ENCODE measurements around the gene SERPINF2.
"Not testable (repeated sequence)": the region's sequence is repeated elsewhere in the genome, so short reads cannot be mapped to it uniquely, and the experiment has no call there.

Gene SERPINF2

DNA sequence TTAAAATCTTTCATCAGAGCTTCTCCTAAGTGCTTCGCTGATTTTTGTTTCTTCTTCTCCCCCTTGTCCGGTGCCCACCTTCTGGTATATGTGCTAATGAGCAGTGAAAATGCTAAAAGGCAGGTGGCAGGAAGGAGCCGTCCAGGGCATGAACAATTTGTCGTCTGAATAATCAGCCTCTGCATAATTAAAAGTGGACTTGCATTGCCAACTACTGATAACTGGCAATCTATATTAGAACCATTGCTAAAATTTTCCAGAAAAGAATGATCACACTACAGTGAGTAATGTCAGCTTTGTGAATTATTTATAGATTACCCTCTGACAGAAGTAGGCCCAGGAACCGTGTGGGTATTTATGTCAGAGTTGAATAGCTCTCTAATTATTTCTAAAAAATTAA is 47.3 kb downstream of the SERPINF2 start:
- TF ChIP-seq, protein P1, sequence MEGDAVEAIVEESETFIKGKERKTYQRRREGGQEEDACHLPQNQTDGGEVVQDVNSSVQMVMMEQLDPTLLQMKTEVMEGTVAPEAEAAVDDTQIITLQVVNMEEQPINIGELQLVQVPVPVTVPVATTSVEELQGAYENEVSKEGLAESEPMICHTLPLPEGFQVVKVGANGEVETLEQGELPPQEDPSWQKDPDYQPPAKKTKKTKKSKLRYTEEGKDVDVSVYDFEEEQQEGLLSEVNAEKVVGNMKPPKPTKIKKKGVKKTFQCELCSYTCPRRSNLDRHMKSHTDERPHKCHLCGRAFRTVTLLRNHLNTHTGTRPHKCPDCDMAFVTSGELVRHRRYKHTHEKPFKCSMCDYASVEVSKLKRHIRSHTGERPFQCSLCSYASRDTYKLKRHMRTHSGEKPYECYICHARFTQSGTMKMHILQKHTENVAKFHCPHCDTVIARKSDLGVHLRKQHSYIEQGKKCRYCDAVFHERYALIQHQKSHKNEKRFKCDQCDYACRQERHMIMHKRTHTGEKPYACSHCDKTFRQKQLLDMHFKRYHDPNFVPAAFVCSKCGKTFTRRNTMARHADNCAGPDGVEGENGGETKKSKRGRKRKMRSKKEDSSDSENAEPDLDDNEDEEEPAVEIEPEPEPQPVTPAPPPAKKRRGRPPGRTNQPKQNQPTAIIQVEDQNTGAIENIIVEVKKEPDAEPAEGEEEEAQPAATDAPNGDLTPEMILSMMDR (IDR thresholded peaks at IDR 0.05), result no peak
- no peak for TF ChIP-seq ZFX (IDR thresholded peaks at IDR 0.05; ENCODE audit: borderline replicate concordance)
- no peak overlapping the region for H3K27ac ChIP-seq

DNA sequence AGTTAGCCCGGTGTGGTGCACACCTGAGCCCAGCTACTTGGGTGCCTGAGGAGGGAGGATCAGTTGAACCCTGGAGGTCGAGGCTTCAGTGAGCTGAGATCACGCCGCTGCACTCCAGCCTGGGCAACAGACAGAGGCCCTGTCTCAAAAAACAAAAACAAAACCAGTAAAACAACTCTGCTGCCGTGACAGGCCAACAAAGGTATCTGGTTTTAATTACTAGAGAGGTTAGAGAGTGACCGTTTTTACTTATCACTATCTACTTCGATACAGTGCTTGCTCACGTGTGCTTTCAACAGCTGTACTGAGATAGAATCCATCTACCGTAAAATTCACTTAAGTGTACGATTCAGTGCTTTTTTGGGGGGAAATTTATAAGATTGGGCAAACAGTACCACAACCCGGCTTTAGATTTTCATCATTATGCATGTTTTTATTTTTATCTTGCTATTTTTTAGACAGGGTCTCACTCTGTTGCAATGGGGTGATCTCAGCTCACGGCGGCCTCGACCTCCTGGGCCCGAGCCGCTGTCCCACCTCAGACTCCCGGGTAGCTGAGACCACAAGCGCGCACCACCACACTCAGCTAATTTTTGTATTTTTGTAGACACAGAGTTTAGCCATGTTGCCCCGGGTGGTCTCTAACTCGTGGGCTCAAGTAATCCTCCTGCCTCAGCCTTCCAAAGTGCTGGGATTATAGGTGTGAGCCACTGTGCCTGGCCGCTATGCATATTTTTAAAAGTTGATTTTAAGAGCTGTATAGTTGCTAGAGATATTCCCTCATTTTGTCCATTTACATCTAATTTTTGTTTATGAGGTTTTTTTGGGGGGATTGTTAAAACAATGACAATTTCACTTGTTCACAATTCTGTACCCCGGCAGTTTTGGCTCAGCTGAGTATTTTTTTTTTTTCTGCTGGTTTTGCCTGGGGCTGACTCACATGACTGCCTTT is 50.1 kb downstream of the SERPINF2 start:
- TF ChIP-seq, protein P1 (IDR thresholded peaks at IDR 0.05), result no peak
- TF ChIP-seq ZFX (IDR thresholded peaks at IDR 0.05; ENCODE audit: borderline replicate concordance), result no peak
- H3K27ac ChIP-seq, result no peak overlapping the region

DNA sequence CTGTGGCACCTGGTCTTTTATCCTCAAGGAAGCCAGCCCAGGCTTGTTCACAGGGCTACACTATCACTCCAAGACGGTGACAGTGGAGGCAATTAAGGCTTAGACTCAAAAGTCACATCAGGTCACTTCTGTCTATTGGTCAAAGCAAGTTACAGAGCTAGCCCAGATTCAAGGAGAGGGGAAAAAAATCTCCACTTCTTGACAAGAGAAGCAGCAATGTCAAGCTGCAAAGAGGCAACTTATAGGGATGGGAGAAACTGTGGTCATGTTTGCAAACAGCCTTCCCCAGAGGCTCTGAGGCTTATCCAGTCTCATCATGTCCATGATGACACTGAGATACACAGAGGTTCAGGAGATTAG is 50.8 kb downstream of the SERPINF2 start:
- H3K27ac ChIP-seq, result no peak overlapping the region
- TF ChIP-seq, protein P1 (IDR thresholded peaks at IDR 0.05), result no peak
- TF ChIP-seq ZFX (IDR thresholded peaks at IDR 0.05; ENCODE audit: borderline replicate concordance), result no peak

DNA sequence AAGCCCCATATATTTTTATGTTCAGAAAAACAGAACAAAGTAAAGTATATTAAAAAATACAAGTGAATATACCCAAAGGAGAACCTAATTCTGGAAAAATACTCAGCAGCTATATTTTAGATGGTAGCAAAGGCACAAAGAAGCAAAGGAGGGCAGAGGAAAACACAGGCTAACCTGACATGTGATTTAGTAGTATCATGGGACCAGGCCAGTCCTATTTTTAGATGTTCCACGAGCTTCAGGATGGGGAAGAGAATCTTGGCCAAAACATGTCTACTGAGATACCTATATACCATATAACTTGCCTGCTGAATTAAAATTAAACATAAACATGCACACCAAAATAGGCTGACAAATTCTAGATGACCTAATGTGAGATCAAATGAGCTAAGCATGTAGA is 54.1 kb downstream of the SERPINF2 start:
- no peak overlapping the region for H3K27ac ChIP-seq

DNA sequence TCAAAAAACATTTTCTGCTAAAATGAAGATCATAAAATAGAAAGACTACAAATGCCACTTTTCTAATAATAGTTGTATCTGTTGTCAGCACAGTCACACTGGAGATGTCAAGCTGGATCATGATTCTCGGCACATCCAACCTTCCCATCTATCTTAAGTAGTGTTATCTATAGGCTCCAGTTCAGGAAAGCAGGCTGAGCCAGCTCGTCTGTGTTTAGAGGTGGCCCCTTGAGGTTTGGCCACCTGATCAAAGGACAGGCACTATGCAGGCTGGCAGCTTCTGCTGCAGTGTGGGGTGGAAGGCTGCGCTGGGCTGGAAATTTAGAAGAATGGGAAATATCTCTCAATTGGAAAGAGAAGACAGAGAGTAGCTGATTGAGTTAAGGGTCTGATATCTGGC is 54.7 kb downstream of the SERPINF2 start:
- TF ChIP-seq, protein P1 (IDR thresholded peaks at IDR 0.05), result no peak
- TF ChIP-seq ZFX (IDR thresholded peaks at IDR 0.05; ENCODE audit: borderline replicate concordance), result no peak

More for the DNA sequence above, 54.1 kb downstream of the SERPINF2 start:
- TF ChIP-seq, protein P1 (IDR thresholded peaks at IDR 0.05), result no peak
- TF ChIP-seq ZFX (IDR thresholded peaks at IDR 0.05; ENCODE audit: borderline replicate concordance), result no peak

DNA sequence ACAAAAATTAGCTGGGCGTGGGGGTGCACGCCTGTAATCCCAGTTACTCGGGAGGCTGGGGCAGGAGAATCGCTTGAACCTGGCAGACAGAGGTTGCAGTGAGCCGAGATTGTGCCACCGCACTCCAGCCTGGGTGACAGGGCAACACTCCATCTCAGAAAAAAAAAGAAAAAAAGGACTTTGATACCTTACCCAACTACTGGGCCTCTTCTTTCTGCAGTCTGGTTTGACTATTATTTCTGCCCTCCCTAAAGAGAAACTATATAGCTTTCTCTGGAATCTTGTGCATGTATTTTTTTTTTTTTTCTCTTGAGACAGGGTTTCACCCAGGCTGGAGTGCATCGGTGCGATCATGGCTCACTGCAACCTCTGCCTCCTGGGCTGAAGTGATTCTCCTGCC is 55.2 kb downstream of the SERPINF2 start:
- not testable (repeated sequence) for H3K27ac ChIP-seq

More for the DNA sequence above, 54.7 kb downstream of the SERPINF2 start:
- no peak overlapping the region for H3K27ac ChIP-seq

DNA sequence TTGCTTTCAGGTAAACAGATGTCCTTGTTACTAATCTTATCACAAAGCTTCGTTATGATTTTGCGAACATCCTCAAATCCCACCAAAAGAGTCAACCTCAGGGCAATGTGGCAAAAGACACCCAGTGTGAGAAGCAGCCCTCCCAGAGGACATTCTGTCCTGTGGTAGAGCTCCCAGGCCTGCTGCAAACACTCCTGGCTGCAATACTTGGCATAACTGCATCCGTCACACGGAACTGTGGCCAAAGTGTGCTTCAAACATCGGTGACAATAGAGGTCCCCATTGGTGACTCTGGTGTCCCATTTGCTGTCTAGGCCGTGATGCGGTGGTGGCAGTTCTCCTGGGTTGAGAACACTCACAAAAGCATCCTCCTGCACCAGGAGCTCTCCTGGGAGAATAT is 57.6 kb downstream of the SERPINF2 start:
- TF ChIP-seq, protein P1 (IDR thresholded peaks at IDR 0.05), result no peak
- no peak for TF ChIP-seq ZFX (IDR thresholded peaks at IDR 0.05; ENCODE audit: borderline replicate concordance)
- H3K27ac ChIP-seq, result no peak overlapping the region

All from 22Rv1 (cell line).